HS-27A (cell line): ENCODE results near the gene NMB.
"Not testable (repeated sequence)": the region's sequence is repeated elsewhere in the genome, so short reads cannot be mapped to it uniquely, and the experiment has no call there.

Source experiments
- DNase-seq: peaks from one replicate; pipeline ENCODE4 v3.0.0-alpha.2; 2012; ENCODE audit warnings: low read depth, missing footprints

Gene NMB, protein sequence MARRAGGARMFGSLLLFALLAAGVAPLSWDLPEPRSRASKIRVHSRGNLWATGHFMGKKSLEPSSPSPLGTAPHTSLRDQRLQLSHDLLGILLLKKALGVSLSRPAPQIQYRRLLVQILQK

DNA sequence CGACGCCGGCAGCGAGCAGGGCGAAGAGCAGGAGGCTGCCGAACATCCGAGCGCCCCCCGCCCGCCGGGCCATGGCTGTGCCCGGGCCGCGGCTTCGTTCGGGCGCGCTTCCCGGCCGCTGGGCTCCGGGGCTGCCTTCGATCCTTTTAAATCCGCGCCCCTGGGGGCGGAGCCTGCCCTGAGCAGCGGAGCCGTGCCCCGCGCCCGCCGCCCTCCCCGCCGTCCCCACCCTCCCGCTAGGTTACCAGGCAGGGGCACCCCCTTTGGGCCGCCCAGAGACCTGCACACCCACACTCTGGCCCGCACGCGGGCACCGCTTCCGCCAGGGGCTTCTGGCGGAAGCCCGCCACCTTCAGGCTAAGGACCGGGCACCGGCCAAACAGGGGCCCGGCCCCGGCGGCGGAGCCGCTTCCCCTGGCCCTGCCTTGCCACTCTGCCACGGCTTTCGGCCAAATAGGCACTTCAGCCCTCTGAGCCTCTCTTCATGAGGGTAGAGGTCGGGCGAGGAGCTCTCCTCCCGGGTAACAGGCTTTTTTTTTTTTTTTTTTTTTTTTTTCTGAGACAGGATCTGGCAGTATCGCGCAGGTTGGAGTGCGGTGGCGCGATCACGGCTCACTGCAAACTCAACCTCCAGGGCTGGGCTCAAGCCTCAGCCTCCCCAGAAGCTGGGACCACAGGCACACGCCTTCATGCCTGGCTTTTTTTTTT, at the start of gene NMB:
Gene NMB (minus strand): TSS at position 120 of the 708 bp plus-strand sequence. CDS start 47 bp downstream, at position 73.
- no peak for DNase-seq

DNA sequence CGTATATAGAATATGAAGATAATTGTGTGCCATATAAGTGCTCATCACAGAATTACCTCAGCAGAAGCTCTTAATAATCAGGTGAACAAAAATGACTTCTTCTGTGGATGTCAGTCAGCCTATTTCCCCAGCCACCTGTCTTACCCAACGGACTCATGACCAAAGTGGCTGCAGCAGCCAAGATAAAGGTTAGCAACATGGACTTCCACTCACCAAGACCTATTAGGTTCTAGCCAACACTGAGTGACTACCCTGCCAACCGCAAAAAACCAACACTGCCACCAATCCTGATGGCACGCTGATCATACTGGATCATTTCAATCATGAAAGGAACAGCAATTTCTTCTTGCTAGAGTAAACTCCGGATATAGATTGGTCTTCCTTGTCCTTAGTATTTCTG, 45.8 kb upstream of the NMB start:
- DNase-seq = no peak

GRCh38 chr15:84702961-84703482, 45.0 kb upstream of the NMB start:
- no peak for DNase-seq

DNA sequence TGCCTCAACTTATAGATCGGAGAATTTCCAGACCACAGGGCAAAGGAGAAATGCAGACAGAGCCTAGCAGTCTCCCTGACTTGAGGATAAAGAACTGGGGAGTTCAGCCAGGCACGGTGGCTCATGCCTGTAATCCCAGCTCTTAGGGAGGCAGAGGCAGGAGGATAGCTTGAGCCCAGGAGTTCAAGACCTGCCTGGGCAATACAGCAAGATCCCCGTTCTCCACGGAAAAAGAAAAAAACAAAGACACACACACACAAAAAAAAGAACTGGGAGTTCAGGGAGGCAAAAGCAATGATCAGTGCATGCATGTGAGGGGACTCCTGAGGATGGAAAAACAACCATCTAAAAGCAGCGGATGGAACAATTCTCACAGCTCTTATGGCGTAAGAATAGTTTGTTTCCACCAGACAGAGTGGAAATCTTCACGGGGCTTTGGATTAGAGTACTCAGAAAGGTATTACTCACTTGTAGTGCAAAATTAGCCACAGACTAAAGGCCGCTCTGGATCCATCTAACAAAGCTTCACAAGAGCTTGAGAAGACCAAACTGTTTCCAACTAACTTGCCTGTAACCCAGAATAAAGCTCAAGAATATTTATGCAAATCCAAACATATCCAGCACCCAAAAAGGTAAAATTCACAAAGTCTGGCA, 41.7 kb upstream of the NMB start:
- no peak for DNase-seq

DNA sequence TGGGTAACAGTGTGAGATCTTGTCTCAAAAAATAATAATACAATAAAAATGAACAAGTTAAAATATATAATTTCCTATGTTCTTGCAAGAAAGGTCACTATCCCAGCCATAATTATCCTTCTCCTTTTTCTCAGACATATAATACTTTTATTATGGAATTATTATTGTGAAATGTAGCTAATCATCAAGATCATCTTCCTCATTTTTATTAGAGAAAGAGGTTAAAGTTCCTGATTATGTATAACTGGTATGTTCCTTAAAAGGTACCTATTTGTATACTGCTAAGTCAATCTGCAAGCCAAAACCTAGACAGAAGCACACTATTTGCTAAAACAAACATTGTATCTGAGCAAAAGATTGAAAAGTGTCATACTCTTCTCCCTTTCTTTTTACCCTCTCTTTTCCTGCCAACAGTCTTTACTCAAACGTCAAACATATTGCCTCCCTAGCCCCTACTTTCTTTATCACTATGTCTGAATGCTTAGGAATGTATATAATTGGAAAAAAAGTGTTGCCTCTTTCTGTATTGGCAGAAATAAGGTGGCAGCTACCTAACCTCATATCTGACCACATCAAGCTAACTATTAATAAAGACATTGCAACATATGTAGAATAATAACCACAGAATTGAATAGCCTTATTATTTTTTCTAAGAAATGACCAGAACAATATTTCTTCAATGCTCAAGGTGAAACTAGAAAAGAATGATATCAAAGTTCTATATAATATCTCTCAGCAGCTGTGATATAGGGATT, 39.4 kb upstream of the NMB start:
- no peak for DNase-seq

GRCh38 chr15:84696757-84697156, 38.8 kb upstream of the NMB start:
- no peak for DNase-seq

GRCh38 chr15:84690342-84690741, 32.3 kb upstream of the NMB start:
- DNase-seq = no peak

DNA sequence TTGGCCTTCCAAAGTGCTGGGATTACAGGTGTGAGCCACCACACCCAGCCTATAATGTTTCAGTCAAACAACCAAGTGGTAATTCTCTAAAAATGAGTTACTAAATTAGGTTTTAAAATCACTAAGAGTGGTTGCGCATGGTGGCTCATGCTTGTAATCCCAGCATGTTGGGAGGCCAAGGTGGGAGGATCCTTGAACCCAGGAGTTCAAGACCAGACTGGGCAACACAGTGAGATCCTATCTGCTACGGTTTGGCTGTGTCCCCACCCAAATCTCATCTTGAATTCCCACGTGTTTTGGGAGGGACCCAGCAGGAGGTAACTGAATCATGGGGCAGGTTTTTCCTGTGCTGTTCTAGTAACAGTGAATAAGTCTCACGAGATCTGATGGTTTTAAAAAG, 31.9 kb upstream of the NMB start:
- DNase-seq = no peak

- DNase-seq = not testable (repeated sequence)
Observed at GRCh38 chr15:84686446-84686845, 28.4 kb upstream of the NMB start.

- peak; percentile 72 for DNase-seq
Observed at GRCh38 chr15:84685304-84685703, 27.3 kb upstream of the NMB start.

GRCh38 chr15:84684092-84684491, 26.1 kb upstream of the NMB start:
- no peak for DNase-seq

- DNase-seq = no peak
Observed at GRCh38 chr15:84681831-84682230, 23.8 kb upstream of the NMB start.

DNA sequence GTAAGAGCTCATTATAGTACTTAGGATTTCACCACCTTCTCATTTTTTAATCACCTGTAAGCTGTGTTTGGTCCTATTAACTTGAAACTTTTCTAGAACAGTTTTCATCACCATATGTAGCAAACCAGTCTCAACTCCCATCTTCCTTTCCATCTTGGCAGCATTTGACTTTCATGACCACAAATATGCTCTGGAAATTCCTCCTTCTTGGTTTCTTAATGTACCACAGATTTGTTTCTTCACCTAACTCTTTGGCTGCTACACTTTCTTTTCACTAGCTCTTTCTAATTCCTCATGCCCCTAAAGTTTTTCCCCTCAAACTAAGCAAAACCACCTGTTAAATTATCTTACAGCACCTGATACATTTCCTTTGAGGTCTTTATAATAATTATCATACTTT, 13.2 kb upstream of the NMB start:
- DNase-seq = no peak

GRCh38 chr15:84669726-84670125, 11.7 kb upstream of the NMB start:
- no peak for DNase-seq

DNA sequence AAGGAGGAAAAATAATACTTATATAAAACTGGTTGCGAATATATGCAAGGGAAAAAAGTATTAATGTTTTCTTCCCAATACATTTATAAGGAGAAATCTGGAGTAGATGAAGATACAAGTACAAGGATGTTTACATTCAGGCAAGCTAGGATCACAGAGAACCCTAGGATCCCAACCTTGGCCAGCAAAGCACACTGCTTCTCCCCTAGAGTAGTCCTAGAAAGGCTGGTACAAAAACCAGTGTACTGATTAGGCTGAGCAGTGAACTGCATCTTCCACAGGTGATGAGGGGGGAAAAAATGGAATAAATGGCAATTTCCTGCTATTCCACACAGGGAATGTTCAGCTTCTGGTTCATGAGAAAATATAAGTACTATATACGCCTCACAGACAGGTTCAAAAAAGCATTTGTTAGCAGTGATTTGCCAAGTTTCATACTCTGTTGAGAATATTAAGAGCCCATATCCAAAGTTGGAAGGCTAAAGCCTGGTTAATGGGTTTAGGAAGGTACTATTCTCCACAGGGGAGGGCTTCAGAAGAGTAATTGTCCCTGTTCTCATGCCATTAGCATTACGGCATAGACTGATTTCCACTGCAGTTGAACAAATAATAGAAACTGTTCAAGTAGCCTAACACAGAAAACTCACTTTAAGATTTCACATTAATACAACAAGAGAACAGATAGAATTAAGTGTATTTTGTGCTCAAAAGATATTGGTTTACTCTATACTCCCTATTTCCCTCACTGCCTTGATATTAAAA, 10.4 kb upstream of the NMB start:
- no peak for DNase-seq

GRCh38 chr15:84666373-84666772, 8.4 kb upstream of the NMB start:
- no peak for DNase-seq

DNA sequence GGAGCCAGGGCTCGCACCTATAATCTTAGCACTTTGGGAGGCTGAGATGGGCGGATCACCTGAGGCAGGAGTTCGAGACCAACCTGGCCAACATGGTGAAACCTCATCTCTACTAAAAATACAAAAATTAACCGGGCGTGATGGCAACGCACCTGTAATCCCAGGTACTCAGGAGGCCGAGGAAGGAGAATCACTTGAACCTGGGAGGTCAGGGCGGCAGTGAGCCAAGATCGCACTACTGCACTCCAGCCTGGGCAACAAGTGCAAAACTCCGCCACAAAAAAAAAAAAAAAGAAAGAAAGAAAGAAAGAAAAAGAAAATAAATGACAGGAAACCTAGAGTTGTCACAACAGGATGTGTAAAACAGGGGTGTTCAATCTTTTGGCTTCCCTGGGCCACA, 3.0 kb upstream of the NMB start:
- DNase-seq = no peak

- no peak for DNase-seq
Observed at GRCh38 chr15:84659904-84660781, 2.1 kb upstream of the NMB start.

- no peak for DNase-seq
Observed at GRCh38 chr15:84658788-84659411, 901 bp upstream of the NMB start.

DNA sequence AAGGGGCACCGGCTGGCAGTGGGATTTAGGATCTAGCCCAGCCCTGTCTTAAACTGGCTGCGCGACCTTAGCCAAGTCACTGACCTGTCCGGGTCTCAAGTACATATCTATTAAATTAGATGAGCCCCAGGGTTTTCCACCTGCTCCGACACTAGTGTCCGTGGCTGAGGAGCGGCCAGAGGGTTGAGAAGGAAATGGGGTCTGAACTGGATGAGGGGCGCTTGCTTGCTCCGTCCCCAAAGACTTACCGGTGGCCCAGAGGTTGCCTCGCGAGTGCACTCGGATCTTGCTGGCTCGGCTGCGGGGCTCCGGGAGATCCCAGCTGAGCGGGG, 285 bp downstream of the NMB start:
- DNase-seq = no peak

- no peak for DNase-seq
Observed at GRCh38 chr15:84656972-84657371, 1.0 kb downstream of the NMB start.
